T-helper 1 cell treated with Interleukin-12 subunit alpha and Interleukin-12 subunit beta and Interleukin-4 antibody, amounts not matched to agents 30 μg/mL and 1 μg/mL, for 36 hours (primary cell): ENCODE results near the gene TEX48.
A peak's percentile ranks its signal among the peaks of the same experiment; 100 is the strongest.

ENCODE experiments used
- H3K27ac Mint-ChIP-seq: one replicate; pipeline ENCODE4 v1.8.0; 2021; ENCODE audit warnings: mild to moderate bottlenecking, mixed read lengths
- H3K27me3 Mint-ChIP-seq: one replicate; pipeline ENCODE4 v1.8.0; 2021; ENCODE audit warnings: low read depth, mixed read lengths
- H3K36me3 Mint-ChIP-seq: one replicate; pipeline ENCODE4 v1.8.0; 2021; ENCODE audit warnings: low read depth, mixed read lengths
- H3K4me1 Mint-ChIP-seq: one replicate; pipeline ENCODE4 v1.8.0; 2021; ENCODE audit warnings: low read depth, mixed read lengths
- H3K4me3 Mint-ChIP-seq: one replicate; pipeline ENCODE4 v1.8.0; 2021; ENCODE audit warnings: mild to moderate bottlenecking, moderate library complexity, mixed read lengths
- H3K9me3 Mint-ChIP-seq: one replicate; pipeline ENCODE4 v1.8.0; 2021; ENCODE audit warnings: mixed read lengths

Gene TEX48

GRCh38 chr9:114687034-114687433, 5.0 kb upstream of the TEX48 start:
- Mint-ChIP-seq H3K9me3 (peaks cover 36% of the 10 kb centered on the region), H3K27ac (peak overlapping the region; percentile 53), H3K36me3 (peaks cover 47% of the 10 kb centered on the region), H3K4me3 (peak overlapping the region; percentile 17), H3K27me3 (no peaks in the 10 kb centered on the region), H3K4me1 (peaks cover 75% of the 10 kb centered on the region)

GRCh38 chr9:114685951-114686350, 4.0 kb upstream of the TEX48 start:
- Mint-ChIP-seq H3K27ac (peak overlapping the region; percentile 53), H3K36me3 (peaks cover 47% of the 10 kb centered on the region)

GRCh38 chr9:114684036-114684435, 2.0 kb upstream of the TEX48 start:
- H3K27me3 Mint-ChIP-seq = peaks cover 4% of the 10 kb centered on the region
- H3K36me3 Mint-ChIP-seq = peaks cover 37% of the 10 kb centered on the region
- H3K4me1 Mint-ChIP-seq = peaks cover 56% of the 10 kb centered on the region
- H3K4me3 Mint-ChIP-seq = no peak overlapping the region
- H3K9me3 Mint-ChIP-seq = peaks cover 36% of the 10 kb centered on the region
- peak overlapping the region; percentile 58 for H3K27ac Mint-ChIP-seq

More at GRCh38 chr9:114685951-114686350, 4.0 kb upstream of the TEX48 start:
- peaks cover 72% of the 10 kb centered on the region for H3K4me1 Mint-ChIP-seq
- no peaks in the 10 kb centered on the region for H3K27me3 Mint-ChIP-seq
- peak overlapping the region; percentile 11 for H3K4me3 Mint-ChIP-seq
- H3K9me3 Mint-ChIP-seq = peaks cover 36% of the 10 kb centered on the region

- H3K27ac Mint-ChIP-seq = peak overlapping the region; percentile 31
- H3K4me3 Mint-ChIP-seq = no peak overlapping the region
- peaks cover 24% of the 10 kb centered on the region for H3K9me3 Mint-ChIP-seq
- peaks cover 4% of the 10 kb centered on the region for H3K27me3 Mint-ChIP-seq
- peaks cover 26% of the 10 kb centered on the region for H3K36me3 Mint-ChIP-seq
- H3K4me1 Mint-ChIP-seq = peaks cover 50% of the 10 kb centered on the region
Observed at GRCh38 chr9:114682846-114683245, 854 bp upstream of the TEX48 start.

GRCh38 chr9:114680259-114681001, 1.6 kb downstream of the TEX48 start:
- Mint-ChIP-seq H3K4me3 (no peak overlapping the region), H3K27me3 (peaks cover 4% of the 10 kb centered on the region), H3K27ac (no peak overlapping the region), H3K4me1 (peaks cover 41% of the 10 kb centered on the region), H3K9me3 (peaks cover 8% of the 10 kb centered on the region), H3K36me3 (peaks cover 8% of the 10 kb centered on the region)

- H3K4me3 Mint-ChIP-seq = no peak overlapping the region
- no peak overlapping the region for H3K27ac Mint-ChIP-seq
- H3K27me3 Mint-ChIP-seq = peaks cover 4% of the 10 kb centered on the region
- peaks cover 37% of the 10 kb centered on the region for H3K4me1 Mint-ChIP-seq
- H3K9me3 Mint-ChIP-seq = no peaks in the 10 kb centered on the region
- H3K36me3 Mint-ChIP-seq = peaks cover 3% of the 10 kb centered on the region
Observed at GRCh38 chr9:114678795-114679194, 3.2 kb downstream of the TEX48 start.

- Mint-ChIP-seq H3K4me1 (peaks cover 33% of the 10 kb centered on the region), H3K27me3 (peaks cover 4% of the 10 kb centered on the region), H3K4me3 (no peak overlapping the region), H3K27ac (no peak overlapping the region), H3K9me3 (no peaks in the 10 kb centered on the region), H3K36me3 (peaks cover 3% of the 10 kb centered on the region)
Observed at GRCh38 chr9:114678130-114678529, 3.9 kb downstream of the TEX48 start.

GRCh38 chr9:114677418-114677817, 4.6 kb downstream of the TEX48 start:
- Mint-ChIP-seq H3K27ac (no peak overlapping the region), H3K9me3 (no peaks in the 10 kb centered on the region), H3K36me3 (peaks cover 3% of the 10 kb centered on the region), H3K27me3 (peaks cover 4% of the 10 kb centered on the region), H3K4me3 (peak overlapping the region; percentile 5), H3K4me1 (peaks cover 30% of the 10 kb centered on the region)

GRCh38 chr9:114676901-114677300, 5.1 kb downstream of the TEX48 start:
- H3K27me3 Mint-ChIP-seq = peaks cover 4% of the 10 kb centered on the region
- H3K4me1 Mint-ChIP-seq = peaks cover 28% of the 10 kb centered on the region
- peaks cover 3% of the 10 kb centered on the region for H3K36me3 Mint-ChIP-seq
- no peak overlapping the region for H3K4me3 Mint-ChIP-seq
- H3K27ac Mint-ChIP-seq = no peak overlapping the region
- H3K9me3 Mint-ChIP-seq = no peaks in the 10 kb centered on the region

- Mint-ChIP-seq H3K9me3 (peaks cover 7% of the 10 kb centered on the region), H3K4me3 (no peak overlapping the region), H3K27me3 (peaks cover 4% of the 10 kb centered on the region), H3K27ac (no peak overlapping the region), H3K36me3 (peaks cover 3% of the 10 kb centered on the region), H3K4me1 (peaks cover 22% of the 10 kb centered on the region)
Observed at GRCh38 chr9:114674798-114675540, 7.0 kb downstream of the TEX48 start.

GRCh38 chr9:114674076-114674797, 7.8 kb downstream of the TEX48 start:
- peaks cover 7% of the 10 kb centered on the region for H3K9me3 Mint-ChIP-seq
- H3K27me3 Mint-ChIP-seq = peaks cover under 1% of the 10 kb centered on the region
- peaks cover 21% of the 10 kb centered on the region for H3K4me1 Mint-ChIP-seq
- H3K27ac Mint-ChIP-seq = no peak overlapping the region
- H3K4me3 Mint-ChIP-seq = no peak overlapping the region
- peaks cover 3% of the 10 kb centered on the region for H3K36me3 Mint-ChIP-seq

GRCh38 chr9:114671605-114672004, 10.4 kb downstream of the TEX48 start:
- no peak overlapping the region for H3K4me3 Mint-ChIP-seq
- peaks cover 7% of the 10 kb centered on the region for H3K9me3 Mint-ChIP-seq
- H3K27me3 Mint-ChIP-seq = no peaks in the 10 kb centered on the region
- peaks cover 3% of the 10 kb centered on the region for H3K36me3 Mint-ChIP-seq
- no peak overlapping the region for H3K27ac Mint-ChIP-seq
- peaks cover 9% of the 10 kb centered on the region for H3K4me1 Mint-ChIP-seq

GRCh38 chr9:114669961-114670360, 12.0 kb downstream of the TEX48 start:
- Mint-ChIP-seq H3K27ac (no peak overlapping the region), H3K4me3 (no peak overlapping the region), H3K9me3 (peaks cover 7% of the 10 kb centered on the region)

GRCh38 chr9:114668146-114668545, 13.8 kb downstream of the TEX48 start:
- Mint-ChIP-seq H3K36me3 (no peaks in the 10 kb centered on the region), H3K27me3 (peaks cover 11% of the 10 kb centered on the region), H3K4me1 (peaks cover 4% of the 10 kb centered on the region), H3K9me3 (peaks cover 7% of the 10 kb centered on the region), H3K27ac (no peak overlapping the region), H3K4me3 (no peak overlapping the region)

More at GRCh38 chr9:114669961-114670360, 12.0 kb downstream of the TEX48 start:
- H3K4me1 Mint-ChIP-seq = peaks cover 6% of the 10 kb centered on the region
- H3K36me3 Mint-ChIP-seq = peaks cover 3% of the 10 kb centered on the region
- H3K27me3 Mint-ChIP-seq = peaks cover 1% of the 10 kb centered on the region
